Motor neuron (in vitro differentiated cells): Measurements from ENCODE around the gene STIM1. TPM values are rescaled to one million over a fixed set of nuclear protein-coding genes. Genes with fewer than 3 reads are reported as not detected.
A peak's percentile ranks its signal among the peaks of the same experiment; 100 is the strongest.

Source experiments
- ATAC-seq, 8 experiments: fragments of 200-7000 bp; cut with Tn5 transposase; replicated peaks in 6 of 8; 2 replicates each; pipeline ENCODE4 v1.8.0; 2021; ENCODE audit warnings: mild to moderate bottlenecking in 8 of 8, moderate library complexity in 8 of 8
- H3K27ac ChIP-seq, 2 donors: fragments of 250-450 bp; sonication (Bioruptor Pico); 2 replicates each; pipeline ENCODE4 v1.9.0; 2021; ENCODE audit warnings: antibody characterized with exemption in 2 of 2, mild to moderate bottlenecking in 2 of 2, moderate library complexity in 1 of 2
- H3K4me1 ChIP-seq, 2 donors: fragments of 250-450 bp; sonication (Bioruptor Pico); replicated peaks in 1 of 2; 2 replicates each; pipeline ENCODE4 v1.6.1; 2021; ENCODE audit warnings: antibody characterized with exemption in 2 of 2, mild to moderate bottlenecking in 2 of 2, moderate library complexity in 1 of 2
- H3K4me3 ChIP-seq, 5 donors: fragments of 250-450 bp; sonication (Bioruptor Pico); 2 replicates each; pipeline ENCODE4 v1.9.0; 2021; ENCODE audit warnings: antibody characterized with exemption in 5 of 5, mild to moderate bottlenecking in 5 of 5, moderate library complexity in 4 of 5
- WGBS, 10 experiments: fragments of 450-650 bp; shearing (Covaris generic); methylation state at CpG; one replicate each; pipeline ENCODE4 v1.0.0; 2022; 5-methylcytosine and 5-hydroxymethylcytosine counted together
- in situ Hi-C, 9 experiments: fragments of 400-800 bp; cut with MboI; loops; one replicate each; pipeline ENCODE4 v1.15.0; 2021; ENCODE audit warnings: low sequenced_read_pairs in 9 of 9, low pct_unique_long_range_greater_than_20kb in 2 of 9; ENCODE audit not compliant: unreplicated experiment in 9 of 9
- total RNA-seq, 8 experiments: library from RNA; unstranded; fragments of 300-600 nt; gene quantifications; 2 replicates each; pipeline versions ENCODE4 v1.2.3 to v1.2.4, GENCODE V29; 2022

Gene STIM1
- total RNA-seq, 8 experiments from 2014 or later: 6.2 to 47.3 (median 10.2) TPM

GRCh38 chr11:3942160-3942955 is 86.9 kb downstream of the STIM1 start:
- WGBS, 10 experiments: 50 to 100% (median 60%) methylated on average over 1 to 3 of the region's 3 CpGs; no CpG with 5 or more reads in 1 of the 10 experiments
- H3K27ac ChIP-seq: no peak overlapping the region
- no peak overlapping the region for H3K4me3 ChIP-seq
- in situ Hi-C loops: no loop called here
- no peaks in the 10 kb centered on the region for H3K4me1 ChIP-seq
- ATAC-seq: no peak

- in situ Hi-C loops: no loop called here
- Histone ChIP-seq H3K4me1 (no peaks in the 10 kb centered on the region), H3K27ac (no peak overlapping the region), H3K4me3 (no peak overlapping the region)
- 11 to 100% (median 100%) methylated on average over 1 of the region's 1 CpG; no CpG with 5 or more reads in 4 of the 10 experiments for WGBS, 10 experiments
- ATAC-seq: no peak
Measured at GRCh38 chr11:3942956-3943497, 87.6 kb downstream of the STIM1 start.

- 67 to 80% methylated on average over 1 of the region's 1 CpG; no CpG with 5 or more reads in 8 of the 10 experiments for WGBS, 10 experiments
- no peak overlapping the region for H3K4me3 ChIP-seq
- in situ Hi-C loops: no loop called here
- peak in 2 of 8 experiments; percentile 31 to 68 for ATAC-seq
- H3K27ac ChIP-seq: no peak overlapping the region
- H3K4me1 ChIP-seq: no peaks in the 10 kb centered on the region
Measured at GRCh38 chr11:3944198-3944597, 88.7 kb downstream of the STIM1 start.

- Histone ChIP-seq H3K4me3 (no peak overlapping the region), H3K4me1 (peaks cover 5 to 10% of the 10 kb centered on the region in 2 donors), H3K27ac (no peak overlapping the region)
- 29 to 100% (median 86%) methylated on average over 1 to 2 of the region's 2 CpGs; no CpG with 5 or more reads in 2 of the 10 experiments for WGBS, 10 experiments
- in situ Hi-C loops: no loop called here
- no peak for ATAC-seq
Measured at GRCh38 chr11:3946455-3947017, 91.1 kb downstream of the STIM1 start.

- in situ Hi-C loops: no loop called here
- no peak for ATAC-seq
- H3K4me1 ChIP-seq: peaks cover 5 to 11% of the 10 kb centered on the region in 2 donors
- 67 to 88% (median 70%) methylated on average over 1 of the region's 1 CpG; no CpG with 5 or more reads in 7 of the 10 experiments for WGBS, 10 experiments
- H3K27ac ChIP-seq: no peak overlapping the region
- H3K4me3 ChIP-seq: no peak overlapping the region
Measured at GRCh38 chr11:3947061-3947460, 91.6 kb downstream of the STIM1 start.

- 75 to 100% (median 96%) methylated on average over 1 to 2 of the region's 2 CpGs; no CpG with 5 or more reads in 2 of the 10 experiments for WGBS, 10 experiments
- no peak overlapping the region for H3K27ac ChIP-seq
- peaks cover 5 to 11% of the 10 kb centered on the region in 2 donors for H3K4me1 ChIP-seq
- no peak overlapping the region for H3K4me3 ChIP-seq
- ATAC-seq: no peak
- in situ Hi-C loops: no loop called here
Measured at GRCh38 chr11:3949125-3949524, 93.7 kb downstream of the STIM1 start.

- no peak overlapping the region for H3K27ac ChIP-seq
Measured at GRCh38 chr11:3950996-3951660, 95.7 kb downstream of the STIM1 start.

GRCh38 chr11:3952715-3953114 is 97.3 kb downstream of the STIM1 start:
- H3K4me3 ChIP-seq: no peak overlapping the region
- in situ Hi-C loops: no loop called here
- H3K27ac ChIP-seq: no peak overlapping the region
- ATAC-seq: no peak
- peaks cover 5 to 11% of the 10 kb centered on the region in 2 donors for H3K4me1 ChIP-seq

More at GRCh38 chr11:3950996-3951660, 95.7 kb downstream of the STIM1 start:
- ATAC-seq: peak in 7 of 8 experiments; percentile 37 to 96 (median 61)
- Histone ChIP-seq H3K4me3 (no peak overlapping the region), H3K4me1 (peaks cover 5 to 11% of the 10 kb centered on the region in 2 donors)
- 17 to 100% (median 63%) methylated on average over 1 to 3 of the region's 4 CpGs; no CpG with 5 or more reads in 2 of the 10 experiments for WGBS, 10 experiments
- in situ Hi-C loops: no loop called here

GRCh38 chr11:3953327-3953726 is 97.9 kb downstream of the STIM1 start:
- H3K4me3 ChIP-seq: no peak overlapping the region
- WGBS, 10 experiments: 70 to 100% (median 86%) methylated on average over 1 to 3 of the region's 3 CpGs; no CpG with 5 or more reads in 3 of the 10 experiments
- peaks cover 5 to 11% of the 10 kb centered on the region in 2 donors for H3K4me1 ChIP-seq
- in situ Hi-C loops: no loop called here
- ATAC-seq: no peak
- no peak overlapping the region for H3K27ac ChIP-seq

GRCh38 chr11:3954448-3955298 is 99.2 kb downstream of the STIM1 start:
- in situ Hi-C loops: no loop called here
- H3K4me3 ChIP-seq: no peak overlapping the region
- ATAC-seq: no peak
- no peak overlapping the region for H3K27ac ChIP-seq
- peaks cover 5 to 11% of the 10 kb centered on the region in 2 donors for H3K4me1 ChIP-seq
- WGBS, 10 experiments: 67 to 100% (median 92%) methylated on average over 1 to 3 of the region's 3 CpGs; no CpG with 5 or more reads in 2 of the 10 experiments

- in situ Hi-C loops: no loop called here
- ATAC-seq: no peak
- Histone ChIP-seq H3K4me3 (no peak overlapping the region), H3K27ac (no peak overlapping the region), H3K4me1 (peaks cover 5 to 11% of the 10 kb centered on the region in 2 donors)
- 58 to 100% (median 88%) methylated on average over 1 of the region's 1 CpG; no CpG with 5 or more reads in 2 of the 10 experiments for WGBS, 10 experiments
Measured at GRCh38 chr11:3955299-3955665, 99.8 kb downstream of the STIM1 start.

GRCh38 chr11:3956038-3956437 is 100.6 kb downstream of the STIM1 start:
- in situ Hi-C loops: no loop called here
- WGBS, 10 experiments: 75 to 100% (median 94%) methylated on average over 2 of the region's 2 CpGs; no CpG with 5 or more reads in 2 of the 10 experiments
- H3K27ac ChIP-seq: no peak overlapping the region
- no peak for ATAC-seq
- no peak overlapping the region for H3K4me3 ChIP-seq
- peaks cover 5 to 6% of the 10 kb centered on the region in 2 donors for H3K4me1 ChIP-seq
